WTC11 (cell line): Measurements from ENCODE around the gene CDH13. TPM values are rescaled to one million over a fixed set of nuclear protein-coding genes. Genes with fewer than 3 reads are reported as not detected.

Experiments used
- ATAC-seq: fragments of 200-7000 bp; cut with Tn5 transposase; 2 replicates; pipeline ENCODE4 v1.10.0; 2021; ENCODE audit warnings: mild to moderate bottlenecking, moderate library complexity
- CTCF ChIA-PET: fragments of 300-600 bp; sonication (Branson Sonifier 250); formaldehyde crosslinking; loops from one replicate; lab custom pipeline; 2021; ENCODE audit warnings: antibody characterized with exemption; lab: Charles Lee
- POLR2A ChIA-PET: fragments of 350-600 bp; sonication (Branson Sonifier 250); formaldehyde crosslinking; loops from one replicate; lab custom pipeline; 2021; ENCODE audit warnings: antibody characterized with exemption; lab: Charles Lee
- DNase-seq: peaks from one replicate; pipeline ENCODE4 v3.0.0; 2021; ENCODE audit warnings: low spot score
- H3K27ac Mint-ChIP-seq: 2 replicates; pipeline ENCODE4 v1.8.0; 2021; ENCODE audit warnings: mixed read lengths
- H3K27me3 Mint-ChIP-seq: 2 replicates; pipeline ENCODE4 v1.8.0; 2021; ENCODE audit warnings: low read depth, mild to moderate bottlenecking, moderate library complexity, mixed read lengths
- H3K36me3 Mint-ChIP-seq: 2 replicates; pipeline ENCODE4 v1.8.0; 2021; ENCODE audit warnings: mixed read lengths
- H3K4me1 Mint-ChIP-seq: 2 replicates; pipeline ENCODE4 v1.8.0; 2022; ENCODE audit warnings: mixed read lengths
- H3K4me3 Mint-ChIP-seq: 2 replicates; pipeline ENCODE4 v1.8.0; 2021; ENCODE audit warnings: mild to moderate bottlenecking, moderate library complexity, mixed read lengths
- H3K9me3 Mint-ChIP-seq: 2 replicates; pipeline ENCODE4 v1.8.0; 2021; ENCODE audit warnings: mixed read lengths
- AR ChIP-seq: fragments of 250-450 bp; sonication (Bioruptor Pico); IDR thresholded peaks from 2 replicates; pipeline ENCODE4 v1.9.0; 2021; ENCODE audit warnings: mild to moderate bottlenecking
- CDX4 ChIP-seq: fragments of 250-450 bp; sonication (Bioruptor Pico); IDR thresholded peaks from 2 replicates; pipeline ENCODE4 v1.9.0; 2021; ENCODE audit warnings: moderate library complexity, mild to moderate bottlenecking, inconsistent platforms, borderline replicate concordance
- FOXJ3 ChIP-seq: sonication (generic); formaldehyde crosslinking; IDR thresholded peaks from 2 replicates; pipeline ENCODE4 v1.9.0; 2021; ENCODE audit warnings: missing genetic modification reagents, mild to moderate bottlenecking, borderline replicate concordance
- GTF2I ChIP-seq: fragments of 250-450 bp; sonication (Bioruptor Pico); conservative IDR thresholded peaks from 2 replicates; pipeline ENCODE4 v1.4.0; 2021; ENCODE audit warnings: mild to moderate bottlenecking
- KAT7 ChIP-seq: sonication (generic); formaldehyde crosslinking; IDR thresholded peaks from 2 replicates; pipeline ENCODE4 v1.8.1; 2023; ENCODE audit warnings: missing genetic modification reagents, mild to moderate bottlenecking, borderline replicate concordance
- MAX ChIP-seq: sonication (generic); formaldehyde crosslinking; IDR thresholded peaks from 2 replicates; pipeline ENCODE4 v1.8.0; 2022; ENCODE audit warnings: mild to moderate bottlenecking, missing genetic modification reagents
- MXD4 ChIP-seq: fragments of 250-450 bp; sonication (Bioruptor Pico); IDR thresholded peaks from 2 replicates; pipeline ENCODE4 v1.8.0; 2021; ENCODE audit warnings: mild to moderate bottlenecking, moderate library complexity, borderline replicate concordance
- PRRX2 ChIP-seq: fragments of 250-450 bp; sonication (Bioruptor Pico); IDR thresholded peaks from 2 replicates; pipeline ENCODE4 v1.8.0; 2021; ENCODE audit warnings: mild to moderate bottlenecking
- TCF7 ChIP-seq: sonication (generic); formaldehyde crosslinking; IDR thresholded peaks from 2 replicates; pipeline ENCODE4 v1.8.0; 2022; ENCODE audit warnings: mild to moderate bottlenecking, low read depth, missing genetic modification reagents, moderate library complexity
- ZNF138 ChIP-seq: sonication (generic); formaldehyde crosslinking; conservative IDR thresholded peaks from 2 replicates; pipeline ENCODE4 v1.8.1; 2022; ENCODE audit warnings: mild to moderate bottlenecking, moderate library complexity, missing genetic modification reagents
- ZNF219 ChIP-seq: sonication (generic); formaldehyde crosslinking; IDR thresholded peaks from 2 replicates; pipeline ENCODE4 v1.8.0; 2023; ENCODE audit warnings: missing genetic modification reagents, mild to moderate bottlenecking, borderline replicate concordance
- ZNF263 ChIP-seq: sonication (generic); formaldehyde crosslinking; IDR thresholded peaks from 2 replicates; pipeline ENCODE4 v1.8.1; 2022; ENCODE audit warnings: low read depth, mild to moderate bottlenecking, moderate library complexity, missing genetic modification reagents
- ZNF281 ChIP-seq: sonication (generic); formaldehyde crosslinking; IDR thresholded peaks from 2 replicates; pipeline ENCODE4 v1.8.0; 2023; ENCODE audit warnings: mild to moderate bottlenecking, missing genetic modification reagents
- ZNF512 ChIP-seq: sonication (generic); formaldehyde crosslinking; IDR thresholded peaks from 2 replicates; pipeline ENCODE4 v1.8.1; 2022; ENCODE audit warnings: missing genetic modification reagents, borderline replicate concordance
- total RNA-seq: library from RNA; stranded (reverse); gene quantifications from 3 replicates; pipeline ENCODE4 v1.2.3, GENCODE V29; 2021
- TF ChIP-seq, protein P1 (sequence below): sonication (generic); formaldehyde crosslinking; IDR thresholded peaks from 2 replicates; pipeline ENCODE4 v1.8.0; 2023; ENCODE audit warnings: missing genetic modification reagents
- TF ChIP-seq, protein P2 (sequence below): sonication (generic); formaldehyde crosslinking; IDR thresholded peaks from 2 replicates; pipeline ENCODE4 v1.8.1; 2023; ENCODE audit warnings: mild to moderate bottlenecking, moderate library complexity, missing genetic modification reagents
- TF ChIP-seq, protein P3 (sequence below): sonication (generic); formaldehyde crosslinking; IDR thresholded peaks from 2 replicates; pipeline ENCODE4 v1.8.1; 2023; ENCODE audit warnings: mild to moderate bottlenecking, missing genetic modification reagents

CDH13 gene
- total RNA-seq, 1 experiment from 2014 or later, result 0.81 TPM

DNA sequence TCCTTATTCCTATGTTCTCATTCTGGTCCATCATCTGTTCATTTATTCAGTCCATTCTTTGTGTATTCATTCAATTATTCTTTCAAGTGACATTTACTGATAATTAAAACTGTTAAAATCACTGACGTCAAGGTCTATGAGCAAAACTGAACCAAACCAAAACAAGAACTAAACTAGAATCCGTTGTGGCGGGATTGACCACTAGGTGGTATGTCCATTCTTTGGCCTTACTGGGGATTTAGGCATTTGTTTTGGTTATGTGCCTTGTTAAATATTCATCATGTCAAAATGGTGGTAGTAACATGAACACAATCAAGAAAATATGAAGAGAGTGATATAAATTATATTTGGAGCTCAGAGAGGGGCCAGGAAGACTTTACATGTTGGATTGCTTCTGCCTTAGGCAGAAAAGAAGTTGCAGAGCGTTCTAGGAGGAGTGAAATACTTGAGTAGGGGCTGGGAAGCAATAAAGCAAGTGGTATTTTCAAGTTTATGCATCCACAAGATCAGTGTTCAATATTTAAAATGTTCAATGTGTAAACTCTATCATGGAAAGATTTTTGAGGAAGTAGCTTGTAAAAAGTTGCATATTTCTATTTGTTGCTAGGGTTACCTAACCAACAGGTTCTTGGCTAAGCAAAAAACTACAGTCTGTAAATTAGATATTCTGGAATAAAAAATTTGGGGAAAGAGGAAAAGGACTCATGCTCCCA is 129.0 kb downstream of the CDH13 start:
- H3K4me1 Mint-ChIP-seq, result peaks cover 28% of the 10 kb centered on the region
- H3K27ac Mint-ChIP-seq, result no peak overlapping the region
- H3K4me3 Mint-ChIP-seq, result no peak overlapping the region
- no peak; the same call in 1 of the 2 replicates for ATAC-seq
- peak; percentile 14 for DNase-seq
- ChIA-PET CTCF (interaction anchor here (1.2 kb wide), 1 partner anchor 459 kb away, joined by 3 read pairs; no protein-coding TSS in a partner anchor), POLR2A (no interaction called here)
- H3K27me3 Mint-ChIP-seq, result no peaks in the 10 kb centered on the region
- H3K9me3 Mint-ChIP-seq, result peaks cover 6% of the 10 kb centered on the region
- H3K36me3 Mint-ChIP-seq, result no peaks in the 10 kb centered on the region
- TF ChIP-seq ZNF512 (CRISPR knock-in tag), result no peak
- TF ChIP-seq MAX (CRISPR knock-in tag), result no peak
- no peak for TF ChIP-seq ZNF219 (CRISPR knock-in tag)
- no peak for TF ChIP-seq FOXJ3 (CRISPR knock-in tag)
- no peak for TF ChIP-seq ZNF138 (CRISPR knock-in tag)
- TF ChIP-seq, protein P1, sequence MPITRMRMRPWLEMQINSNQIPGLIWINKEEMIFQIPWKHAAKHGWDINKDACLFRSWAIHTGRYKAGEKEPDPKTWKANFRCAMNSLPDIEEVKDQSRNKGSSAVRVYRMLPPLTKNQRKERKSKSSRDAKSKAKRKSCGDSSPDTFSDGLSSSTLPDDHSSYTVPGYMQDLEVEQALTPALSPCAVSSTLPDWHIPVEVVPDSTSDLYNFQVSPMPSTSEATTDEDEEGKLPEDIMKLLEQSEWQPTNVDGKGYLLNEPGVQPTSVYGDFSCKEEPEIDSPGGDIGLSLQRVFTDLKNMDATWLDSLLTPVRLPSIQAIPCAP (CRISPR knock-in tag), result no peak
- TF ChIP-seq PRRX2 (CRISPR knock-in tag), result no peak
- TF ChIP-seq, protein P2, sequence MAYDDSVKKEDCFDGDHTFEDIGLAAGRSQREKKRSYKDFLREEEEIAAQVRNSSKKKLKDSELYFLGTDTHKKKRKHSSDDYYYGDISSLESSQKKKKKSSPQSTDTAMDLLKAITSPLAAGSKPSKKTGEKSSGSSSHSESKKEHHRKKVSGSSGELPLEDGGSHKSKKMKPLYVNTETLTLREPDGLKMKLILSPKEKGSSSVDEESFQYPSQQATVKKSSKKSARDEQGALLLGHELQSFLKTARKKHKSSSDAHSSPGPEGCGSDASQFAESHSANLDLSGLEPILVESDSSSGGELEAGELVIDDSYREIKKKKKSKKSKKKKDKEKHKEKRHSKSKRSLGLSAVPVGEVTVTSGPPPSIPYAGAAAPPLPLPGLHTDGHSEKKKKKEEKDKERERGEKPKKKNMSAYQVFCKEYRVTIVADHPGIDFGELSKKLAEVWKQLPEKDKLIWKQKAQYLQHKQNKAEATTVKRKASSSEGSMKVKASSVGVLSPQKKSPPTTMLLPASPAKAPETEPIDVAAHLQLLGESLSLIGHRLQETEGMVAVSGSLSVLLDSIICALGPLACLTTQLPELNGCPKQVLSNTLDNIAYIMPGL (CRISPR knock-in tag), result no peak
- no peak for TF ChIP-seq GTF2I (CRISPR knock-in tag)
- TF ChIP-seq, protein P3, sequence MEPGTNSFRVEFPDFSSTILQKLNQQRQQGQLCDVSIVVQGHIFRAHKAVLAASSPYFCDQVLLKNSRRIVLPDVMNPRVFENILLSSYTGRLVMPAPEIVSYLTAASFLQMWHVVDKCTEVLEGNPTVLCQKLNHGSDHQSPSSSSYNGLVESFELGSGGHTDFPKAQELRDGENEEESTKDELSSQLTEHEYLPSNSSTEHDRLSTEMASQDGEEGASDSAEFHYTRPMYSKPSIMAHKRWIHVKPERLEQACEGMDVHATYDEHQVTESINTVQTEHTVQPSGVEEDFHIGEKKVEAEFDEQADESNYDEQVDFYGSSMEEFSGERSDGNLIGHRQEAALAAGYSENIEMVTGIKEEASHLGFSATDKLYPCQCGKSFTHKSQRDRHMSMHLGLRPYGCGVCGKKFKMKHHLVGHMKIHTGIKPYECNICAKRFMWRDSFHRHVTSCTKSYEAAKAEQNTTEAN (CRISPR knock-in tag), result no peak
- TF ChIP-seq TCF7 (CRISPR knock-in tag), result no peak
- no peak for TF ChIP-seq AR (CRISPR knock-in tag)
- no peak for TF ChIP-seq MXD4
- no peak for TF ChIP-seq CDX4 (CRISPR knock-in tag)
- no peak for TF ChIP-seq ZNF281 (CRISPR knock-in tag)
- no peak for TF ChIP-seq ZNF263 (CRISPR knock-in tag)
- TF ChIP-seq KAT7, result no peak
